Hippocampal formation (tissue), 2 donors: ENCODE results near the gene GLI1.
A peak's percentile ranks its signal among the peaks of the same experiment; 100 is the strongest.

ENCODE experiments used
- DNase-seq, 2 donors: peaks; one replicate each; lab custom pipeline; 2025; lab: John Stamatoyannopoulos, UW

Gene GLI1

DNA sequence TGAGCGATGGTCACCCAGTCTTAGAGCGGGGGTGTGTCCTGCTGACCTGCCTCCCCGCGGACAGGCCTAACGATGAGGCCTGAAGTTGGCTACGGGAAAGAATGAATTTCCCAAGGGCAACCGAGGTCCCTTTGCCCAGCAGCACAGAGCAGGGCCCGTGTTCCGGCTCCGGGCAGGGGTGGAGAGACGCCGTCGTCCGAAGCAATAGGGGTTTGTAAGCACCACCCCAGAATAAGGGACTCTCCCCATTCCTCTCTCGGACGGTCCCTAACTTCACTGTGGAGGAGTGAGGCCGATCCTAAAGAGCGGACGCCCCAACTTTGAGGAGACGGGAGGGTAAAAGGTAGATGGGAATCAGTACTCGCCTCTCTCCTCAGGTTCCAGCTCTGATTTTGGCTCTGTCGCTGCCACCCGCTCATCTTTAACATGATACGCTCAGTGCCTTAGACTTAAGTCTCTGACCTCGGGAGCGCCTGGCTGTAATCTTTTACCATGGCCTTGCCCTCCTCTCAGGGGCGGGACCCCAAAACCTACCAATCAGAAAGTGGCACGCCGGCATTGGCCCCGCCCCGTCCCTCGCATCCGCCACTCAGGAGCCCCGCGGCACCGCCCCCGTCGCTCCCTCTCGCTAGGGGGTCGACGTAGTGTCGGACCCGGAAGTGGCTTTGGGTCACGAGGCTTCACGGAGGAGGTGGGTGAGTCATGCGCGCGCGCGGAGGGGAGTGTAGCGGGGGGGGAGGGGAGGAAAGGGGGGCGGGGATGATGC, 60.7 kb downstream of the GLI1 start, which contains the start of gene DDIT3:
Gene DDIT3 (minus strand): TSS at position 462 of the 766 bp plus-strand sequence. CDS start 3,108 bp downstream, outside the sequence.
- peak; percentile 99 for DNase-seq

GRCh38 chr12:57521525-57522010, 62.0 kb downstream of the GLI1 start:
- DNase-seq = peak in 1 of 2 donors; percentile 41
